ENCODE data around the gene UBR7.
A peak's percentile ranks its signal among the peaks of the same experiment; 100 is the strongest.
"Not testable (repeated sequence)": the region's sequence is repeated elsewhere in the genome, so short reads cannot be mapped to it uniquely, and the experiment has no call there.

Gene UBR7

DNA sequence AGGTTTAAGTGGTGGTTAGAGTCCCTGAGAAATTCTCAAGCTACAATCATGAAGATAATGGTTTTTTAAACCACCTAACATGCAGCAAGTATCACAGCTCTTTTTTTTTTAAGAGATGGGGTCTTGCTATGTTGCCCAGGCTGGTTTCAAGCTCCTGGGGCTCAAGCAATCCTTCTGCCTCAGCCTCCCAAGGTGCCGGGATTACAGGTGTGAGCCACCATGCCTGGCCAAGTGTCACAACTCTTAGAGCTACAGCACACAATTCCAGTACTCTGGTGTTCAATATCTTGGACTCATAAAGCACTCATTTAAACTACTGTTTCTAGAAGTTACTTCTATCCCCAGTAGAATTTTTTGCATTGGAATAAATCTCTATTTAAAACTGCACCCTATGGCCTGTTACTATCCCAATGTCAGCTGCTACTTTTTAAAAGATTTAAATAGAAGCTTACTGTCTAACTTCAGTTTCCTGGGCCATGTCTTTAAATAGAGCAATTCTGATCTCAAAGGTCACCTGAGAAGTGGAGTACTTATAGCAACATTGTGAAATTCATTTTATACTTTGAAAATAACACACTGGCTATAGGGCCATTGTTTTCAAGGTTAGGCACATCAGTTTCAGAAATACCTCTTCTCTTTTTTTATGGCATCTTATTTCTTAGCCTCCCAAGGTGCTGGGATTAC is 11.6 kb upstream of the UBR7 start:
- no peak for DNase-seq

DNA sequence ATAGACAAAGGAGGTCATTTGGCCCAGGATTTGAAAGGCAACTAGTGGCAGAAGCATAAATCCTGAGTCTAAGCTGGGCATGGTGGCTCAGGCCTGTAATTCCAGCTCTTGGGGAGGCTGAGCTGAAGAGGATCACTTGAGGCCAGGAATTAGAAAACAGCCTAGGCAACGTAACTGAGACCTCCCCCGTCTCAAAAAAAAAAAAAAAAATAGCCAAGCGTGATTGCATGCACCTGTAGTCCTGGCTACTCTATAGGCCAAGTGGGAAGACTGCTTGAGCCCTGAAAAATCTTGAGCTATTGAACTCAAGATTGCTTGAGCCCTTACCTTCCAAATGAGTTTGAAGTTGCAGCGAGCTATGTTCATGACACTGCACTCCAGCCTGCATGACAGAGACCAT is 8.0 kb upstream of the UBR7 start:
- DNase-seq: no peak

DNA sequence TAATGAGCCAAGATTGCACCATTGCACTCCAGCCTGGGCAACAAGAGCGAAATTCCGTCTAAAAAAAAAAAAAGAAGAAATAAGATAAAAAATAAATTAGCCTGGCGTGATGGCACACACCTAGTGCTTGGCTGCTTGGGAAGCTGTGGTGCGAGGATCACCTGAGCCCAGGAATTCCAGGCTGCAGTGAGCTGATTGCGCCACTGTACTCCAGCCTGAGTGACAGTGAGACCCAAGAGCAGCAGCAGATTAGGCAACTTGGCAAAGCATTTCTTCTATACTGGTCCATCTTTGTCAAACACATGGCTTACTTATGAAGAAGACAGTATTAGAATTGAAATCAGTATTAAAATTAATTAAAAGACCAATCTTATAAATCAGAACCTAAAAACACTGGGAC is 6.5 kb upstream of the UBR7 start:
- DNase-seq: no peak

DNA sequence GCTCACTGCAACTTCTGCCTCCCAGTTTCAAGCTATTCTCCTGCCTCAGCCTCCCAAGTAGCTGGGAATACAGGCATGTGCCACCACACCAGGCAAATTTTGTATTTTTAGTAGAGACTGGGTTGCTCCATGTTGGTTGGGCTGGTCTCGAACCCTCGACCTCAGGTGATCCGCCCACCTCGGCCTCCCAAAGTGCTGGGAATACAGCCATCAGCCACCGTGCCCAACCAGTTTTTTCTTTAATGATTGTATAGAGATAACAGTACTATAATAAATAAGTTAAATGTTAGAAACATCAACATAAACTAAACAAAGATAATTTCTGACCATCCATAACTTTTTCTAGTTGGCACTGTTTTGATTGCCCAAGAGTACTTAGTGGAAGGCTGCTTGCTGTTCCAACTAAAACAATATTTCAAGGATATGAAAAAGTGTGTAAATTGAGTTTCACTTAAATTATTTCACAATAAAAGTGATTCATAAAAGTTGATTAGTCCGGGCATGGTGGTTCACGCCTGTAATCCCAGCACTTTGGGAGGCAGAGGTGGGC is 5.8 kb upstream of the UBR7 start:
- DNase-seq: no peak

DNA sequence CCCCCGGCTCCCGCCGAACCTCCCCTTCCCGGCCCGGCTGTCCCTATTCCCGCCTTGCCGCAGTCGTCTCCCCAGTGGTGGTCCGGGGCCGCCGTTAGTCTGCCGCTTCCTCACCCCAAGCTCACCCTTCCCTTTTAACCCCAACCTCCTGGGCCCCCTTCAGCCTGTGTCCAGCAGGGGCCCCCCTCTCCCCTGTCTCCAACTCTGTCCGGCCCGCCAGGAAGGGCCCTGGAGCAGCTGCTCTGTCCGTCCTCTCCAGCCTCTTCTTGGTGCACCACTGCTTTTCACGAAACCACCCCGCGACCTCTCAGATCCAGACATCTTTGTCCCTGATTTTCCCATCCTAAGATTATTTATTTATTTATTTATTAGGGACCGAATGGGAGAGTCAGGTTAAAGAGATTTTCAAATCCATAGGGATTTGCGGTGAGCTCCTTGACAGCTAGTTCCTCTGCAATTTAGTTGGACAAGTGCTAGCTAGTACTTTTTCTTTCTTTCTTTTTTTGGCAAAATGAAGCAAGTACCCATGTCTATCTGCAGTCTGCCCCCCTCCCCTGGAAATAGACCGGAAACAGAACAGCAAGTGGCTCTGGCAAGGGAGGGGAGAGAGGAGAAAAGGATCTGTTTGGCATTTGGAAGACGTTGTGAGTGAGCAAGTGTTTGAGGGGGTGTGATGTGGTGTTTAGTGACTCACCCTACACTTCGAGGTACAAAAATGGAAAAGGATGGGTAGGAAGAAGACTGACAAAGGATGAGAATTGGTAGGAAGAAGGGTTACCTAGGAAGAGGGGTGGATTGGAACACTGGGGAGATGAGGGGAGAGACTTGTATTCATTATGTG is 632 bp downstream of the UBR7 start:
- DNase-seq: peak; percentile 16 to 25

DNA sequence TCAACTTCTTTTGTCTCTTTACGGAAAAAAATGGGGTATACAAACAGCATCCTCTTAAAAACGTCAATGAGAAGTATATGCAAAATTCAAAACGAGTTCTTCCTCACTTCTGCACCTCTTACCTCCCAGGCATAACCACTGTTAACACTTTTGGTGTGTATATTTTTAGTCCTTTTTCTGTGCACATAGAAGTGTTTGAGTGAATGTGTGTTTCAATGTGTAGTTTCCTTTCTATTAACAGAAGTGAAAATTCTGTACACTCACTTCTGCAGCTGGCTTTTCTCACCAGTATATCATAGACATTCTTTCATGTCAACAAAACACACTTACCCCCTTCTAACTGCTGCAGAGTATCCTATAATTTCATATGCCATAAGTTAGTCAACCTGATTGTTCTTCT is 5.4 kb downstream of the UBR7 start:
- DNase-seq: no peak

DNA sequence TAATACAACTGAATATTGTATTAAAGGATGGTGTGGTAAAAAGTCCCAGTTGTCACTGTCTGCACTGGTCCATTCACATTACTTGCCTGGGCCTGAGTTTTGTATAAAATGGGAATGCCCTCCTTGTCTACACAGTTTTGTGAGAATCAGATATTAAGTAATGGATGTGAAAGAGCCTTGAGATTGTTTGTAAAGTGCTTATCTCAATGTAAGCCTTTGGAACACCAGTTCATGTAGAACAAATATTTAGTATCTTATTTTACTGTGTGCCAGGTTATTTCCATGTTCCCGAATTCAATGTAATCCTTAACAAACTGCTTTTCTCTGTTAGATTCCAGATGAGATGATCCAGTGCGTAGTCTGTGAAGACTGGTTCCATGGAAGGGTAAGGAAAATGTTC is 7.5 kb downstream of the UBR7 start:
- DNase-seq: no peak

DNA sequence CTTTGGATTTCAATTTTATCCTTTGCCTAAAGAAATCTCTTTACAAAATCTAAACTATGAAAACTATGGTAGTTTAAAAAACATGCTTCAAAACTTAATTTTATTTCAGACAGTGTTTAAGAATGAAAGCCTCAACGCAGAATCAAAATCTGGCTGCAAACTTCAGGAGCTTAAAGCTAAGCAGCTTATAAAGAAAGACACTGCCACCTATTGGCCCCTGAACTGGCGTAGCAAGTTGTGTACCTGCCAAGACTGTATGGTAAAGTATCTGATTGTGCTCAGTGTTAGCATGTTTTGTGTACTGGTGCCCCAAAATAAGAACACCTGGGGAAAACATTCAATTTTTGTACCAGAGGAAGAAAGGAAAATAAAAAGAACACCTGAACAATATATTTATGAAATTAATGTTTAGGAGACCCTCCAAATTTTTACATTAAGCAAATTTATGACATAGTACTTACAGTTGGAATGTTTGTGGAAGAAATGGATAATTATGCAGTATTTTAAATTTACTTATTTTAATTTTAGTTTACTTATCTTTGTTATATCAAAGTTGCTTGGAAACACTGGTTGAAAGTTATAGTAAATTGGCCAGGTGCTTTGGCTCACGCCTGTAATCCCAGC is 12.2 kb downstream of the UBR7 start:
- DNase-seq: peak; percentile 64 to 67

GRCh38 chr14:93220509-93220908 is 13.5 kb downstream of the UBR7 start:
- no peak for DNase-seq

DNA sequence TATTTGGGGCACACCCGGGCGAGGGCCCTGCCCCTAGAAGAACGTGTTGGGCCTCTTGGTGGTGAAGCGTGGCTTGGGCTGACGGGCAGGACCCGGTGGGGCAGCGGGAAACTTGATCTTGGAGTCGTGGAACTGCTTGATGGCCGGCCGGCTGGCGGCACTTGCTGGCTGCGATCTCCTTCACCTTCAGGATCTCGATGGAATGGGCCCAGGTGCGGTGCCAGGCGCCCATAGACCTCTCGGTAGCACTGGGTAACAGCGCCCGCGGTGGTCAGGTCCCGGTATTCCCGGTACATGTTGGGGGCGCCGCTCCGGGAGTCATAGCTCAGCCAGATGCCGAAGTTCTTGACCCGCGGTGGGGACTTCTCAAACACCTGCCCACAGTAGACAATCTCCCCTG is 16.5 kb downstream of the UBR7 start:
- DNase-seq: no peak

GRCh38 chr14:93228550-93228949 is 21.5 kb downstream of the UBR7 start:
- DNase-seq: no peak

GRCh38 chr14:93230539-93230938 is 23.5 kb downstream of the UBR7 start:
- no peak for DNase-seq

- DNase-seq: no peak
Measured at GRCh38 chr14:93231129-93231979, 24.3 kb downstream of the UBR7 start.

DNA sequence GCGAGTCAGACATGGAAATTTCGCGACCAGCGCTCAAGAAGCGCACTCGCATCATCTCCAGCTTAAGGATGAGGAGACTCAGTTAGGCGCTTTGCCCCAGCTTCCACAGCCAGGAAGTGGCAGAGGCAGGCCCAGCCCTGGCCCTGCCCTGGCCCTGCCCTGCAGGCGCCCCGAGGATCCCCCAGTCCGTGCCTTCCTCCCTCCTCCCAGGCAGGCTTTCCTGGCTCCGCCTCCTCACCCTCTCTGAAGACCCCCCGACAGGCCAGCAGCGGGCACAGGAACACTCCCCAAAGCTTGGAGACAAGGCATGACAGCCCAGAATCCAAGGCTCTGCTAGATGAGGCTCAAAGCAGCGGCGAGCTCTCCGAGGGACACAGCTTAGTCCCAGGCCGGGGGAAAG is 25.1 kb downstream of the UBR7 start:
- DNase-seq: no peak

GRCh38 chr14:93233078-93233477 is 26.0 kb downstream of the UBR7 start:
- not testable (repeated sequence) for DNase-seq

GRCh38 chr14:93234798-93235197 is 27.7 kb downstream of the UBR7 start:
- no peak for DNase-seq

DNA sequence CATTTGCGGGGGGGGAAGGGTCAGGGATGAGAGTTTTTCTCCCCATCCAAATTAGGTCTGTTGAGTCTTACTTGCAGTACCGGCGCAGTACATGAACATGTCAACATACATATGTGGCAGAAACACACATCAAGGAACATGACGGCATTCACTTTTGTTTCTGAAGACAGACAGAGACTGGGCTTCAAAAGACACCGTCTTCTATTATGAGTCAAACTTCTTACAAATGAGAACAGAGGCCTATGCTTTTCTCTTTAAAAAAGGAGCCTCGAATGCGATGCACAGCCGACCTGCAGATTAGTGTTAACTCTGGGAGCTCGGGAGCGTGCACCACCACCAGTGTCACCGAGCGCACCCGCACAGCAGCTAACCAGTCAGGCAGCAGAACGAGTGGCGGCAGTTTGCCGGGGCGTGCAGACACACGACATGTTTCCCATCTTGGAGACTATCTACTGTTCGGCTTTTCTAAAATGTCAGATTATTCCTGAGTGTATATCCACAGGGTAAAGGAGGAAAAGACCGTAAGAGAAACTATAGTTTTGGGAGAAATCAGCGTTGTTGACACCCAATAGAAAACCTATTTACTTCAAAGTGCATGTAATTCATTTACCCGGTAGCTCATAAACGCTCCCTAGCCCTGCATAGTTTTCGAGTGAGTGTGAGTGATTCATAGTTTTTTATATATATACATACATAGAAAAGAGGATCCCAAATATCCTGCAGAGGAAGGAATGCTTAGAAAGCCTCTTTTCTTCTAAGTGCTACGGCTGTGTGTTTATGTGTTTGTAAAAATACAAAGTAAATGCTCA is 33.0 kb downstream of the UBR7 start:
- DNase-seq: no peak

GRCh38 chr14:93240678-93241000 is 33.6 kb downstream of the UBR7 start:
- DNase-seq: no peak

- no peak for DNase-seq
Measured at GRCh38 chr14:93245764-93246420, 38.8 kb downstream of the UBR7 start.

DNA sequence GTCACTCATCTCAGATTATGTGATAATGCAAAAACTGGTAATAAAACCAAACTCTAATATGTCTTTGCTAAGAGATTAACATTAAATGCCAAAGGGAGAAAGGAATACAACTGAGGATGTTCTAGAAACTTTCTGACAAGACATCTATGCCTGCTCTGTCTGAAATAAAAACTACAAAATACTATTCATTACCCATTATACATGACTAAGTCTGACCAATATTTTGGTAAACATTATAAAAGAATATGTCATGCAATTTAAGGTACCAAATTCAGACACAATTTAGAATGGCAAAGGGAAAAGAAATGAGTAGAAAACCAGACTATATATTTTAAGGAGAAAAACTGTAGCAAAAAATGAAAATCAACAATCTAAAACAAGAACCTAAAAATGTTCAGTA is 39.5 kb downstream of the UBR7 start:
- no peak for DNase-seq

DNA sequence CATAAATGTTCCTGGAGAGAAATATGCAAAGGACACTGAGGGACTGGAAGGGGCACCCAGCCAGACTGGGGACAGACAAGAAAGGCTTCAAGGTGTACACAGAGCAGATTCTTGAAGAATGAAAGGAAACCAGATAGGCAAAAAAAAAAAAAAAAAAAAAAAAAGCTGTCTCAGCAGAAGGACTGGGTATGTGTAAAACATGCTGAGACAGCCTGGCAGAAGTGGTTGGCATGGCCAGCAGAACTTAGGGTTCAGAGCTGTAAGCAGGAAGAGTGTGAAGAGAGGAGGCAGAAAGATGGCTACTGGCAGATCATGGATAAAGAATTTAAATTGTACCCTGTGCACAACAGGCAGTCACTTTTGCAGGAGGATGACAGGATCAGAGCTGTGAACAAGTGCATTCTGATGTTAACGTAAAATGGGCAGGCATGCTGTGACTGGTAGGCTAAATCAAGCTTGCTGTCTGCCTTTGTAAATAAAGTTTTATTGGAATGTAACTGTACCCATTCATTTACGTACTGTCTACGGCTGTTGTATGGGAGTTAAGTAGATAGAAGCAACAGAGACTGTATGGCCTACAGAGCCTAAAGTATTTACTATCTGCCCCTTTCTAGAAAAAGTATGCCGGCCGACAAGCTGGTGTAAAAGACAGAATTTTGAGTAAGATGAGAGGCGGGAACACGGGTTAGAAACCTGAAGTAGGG is 42.2 kb downstream of the UBR7 start:
- DNase-seq: no peak
